Activated CD8-positive, alpha-beta T cell treated with anti-CD3 and anti-CD28 coated beads, Interleukin-2, amount 10 ng/mL, durations not matched to agents 7 days and 5 days (primary cell): ENCODE results near the gene MAD1L1. TPM values are rescaled to one million over a fixed set of nuclear protein-coding genes. Genes with fewer than 3 reads are reported as not detected.
"Not testable (repeated sequence)": the region's sequence is repeated elsewhere in the genome, so short reads cannot be mapped to it uniquely, and the experiment has no call there.

Source experiments
- ATAC-seq: fragments of 150-1000 bp; cut with Tn5 transposase; one replicate; pipeline ENCODE4 v1.10.0; 2021; ENCODE audit warnings: moderate library complexity
- CTCF ChIA-PET: fragments of 350-600 bp; sonication (Branson Sonifier 250); formaldehyde crosslinking; loops from one replicate; lab custom pipeline; 2021; ENCODE audit warnings: antibody characterized with exemption; lab: Charles Lee
- POLR2A ChIA-PET: fragments of 350-600 bp; sonication (Branson Sonifier 250); formaldehyde crosslinking; loops from one replicate; lab custom pipeline; 2021; ENCODE audit warnings: antibody characterized with exemption; lab: Charles Lee
- DNase-seq: peaks from one replicate; pipeline ENCODE4 v3.0.0-alpha.2; 2020
- H3K27ac Mint-ChIP-seq: one replicate; pipeline ENCODE4 v1.8.0; 2021; ENCODE audit warnings: mild to moderate bottlenecking, mixed read lengths
- H3K27me3 Mint-ChIP-seq: one replicate; pipeline ENCODE4 v1.8.0; 2021; ENCODE audit warnings: low read depth, mixed read lengths
- H3K36me3 Mint-ChIP-seq: one replicate; pipeline ENCODE4 v1.8.0; 2021; ENCODE audit warnings: low read depth, mixed read lengths
- H3K4me1 Mint-ChIP-seq: one replicate; pipeline ENCODE4 v1.8.0; 2021; ENCODE audit warnings: low read depth, mixed read lengths
- H3K4me3 Mint-ChIP-seq: one replicate; pipeline ENCODE4 v1.8.0; 2021; ENCODE audit warnings: mild to moderate bottlenecking, mixed read lengths
- H3K9me3 Mint-ChIP-seq: one replicate; pipeline ENCODE4 v1.8.0; 2022; ENCODE audit warnings: mixed read lengths; ENCODE audit not compliant: insufficient read depth
- total RNA-seq, 2 experiments: library from RNA; stranded (reverse); gene quantifications; one replicate each; pipeline ENCODE4 v1.2.3, GENCODE V29; 2021

Gene MAD1L1
- total RNA-seq, 2 experiments from 2014 or later = 79.8 to 82.7 TPM

- Mint-ChIP-seq H3K4me3 (no peak overlapping the region), H3K9me3 (no peaks in the 10 kb centered on the region), H3K4me1 (peaks cover 45% of the 10 kb centered on the region), H3K27ac (no peak overlapping the region), H3K27me3 (no peaks in the 10 kb centered on the region), H3K36me3 (peaks cover 35% of the 10 kb centered on the region)
- DNase-seq = no peak
- ChIA-PET POLR2A (no interaction called here), CTCF (no interaction called here)
- no peak for ATAC-seq
These were observed 348.0 kb downstream of the MAD1L1 start for GRCh38 chr7:1884583-1885350.

GRCh38 chr7:1883834-1884582, 348.7 kb downstream of the MAD1L1 start:
- peaks cover 38% of the 10 kb centered on the region for H3K36me3 Mint-ChIP-seq
- POLR2A ChIA-PET = no interaction called here
- no peaks in the 10 kb centered on the region for H3K9me3 Mint-ChIP-seq
- CTCF ChIA-PET = no interaction called here
- H3K4me3 Mint-ChIP-seq = no peak overlapping the region
- ATAC-seq = no peak
- DNase-seq = no peak
- H3K27me3 Mint-ChIP-seq = no peaks in the 10 kb centered on the region
- H3K27ac Mint-ChIP-seq = no peak overlapping the region
- H3K4me1 Mint-ChIP-seq = peaks cover 38% of the 10 kb centered on the region

GRCh38 chr7:1883031-1883761, 349.5 kb downstream of the MAD1L1 start:
- Mint-ChIP-seq H3K27me3 (no peaks in the 10 kb centered on the region), H3K27ac (peak overlapping the region; percentile 69), H3K9me3 (peaks cover 3% of the 10 kb centered on the region), H3K36me3 (peaks cover 34% of the 10 kb centered on the region), H3K4me3 (peak overlapping the region; percentile 15), H3K4me1 (peaks cover 31% of the 10 kb centered on the region)
- DNase-seq (no peak), ATAC-seq (no peak)
- POLR2A ChIA-PET = interaction anchor here (0.6 kb wide), 1 partner anchor 1739 kb away, joined by 3 read pairs; no protein-coding TSS in a partner anchor
- CTCF ChIA-PET = no interaction called here

GRCh38 chr7:1882451-1882850, 350.3 kb downstream of the MAD1L1 start:
- DNase-seq (no peak), ATAC-seq (peak; percentile 27)
- ChIA-PET POLR2A (interaction anchor here (0.6 kb wide), 1 partner anchor 1740 kb away, joined by 3 read pairs; no protein-coding TSS in a partner anchor), CTCF (no interaction called here)
- Mint-ChIP-seq H3K4me3 (no peak overlapping the region), H3K27me3 (no peaks in the 10 kb centered on the region), H3K9me3 (peaks cover 3% of the 10 kb centered on the region), H3K27ac (no peak overlapping the region), H3K36me3 (peaks cover 28% of the 10 kb centered on the region), H3K4me1 (peaks cover 31% of the 10 kb centered on the region)

- POLR2A ChIA-PET = no interaction called here
- H3K36me3 Mint-ChIP-seq = peaks cover 23% of the 10 kb centered on the region
- DNase-seq (no peak), ATAC-seq (no peak)
- CTCF ChIA-PET = no interaction called here
- peaks cover 31% of the 10 kb centered on the region for H3K4me1 Mint-ChIP-seq
- peak overlapping the region; percentile 67 for H3K27ac Mint-ChIP-seq
- H3K27me3 Mint-ChIP-seq = no peaks in the 10 kb centered on the region
- H3K9me3 Mint-ChIP-seq = peaks cover 3% of the 10 kb centered on the region
- no peak overlapping the region for H3K4me3 Mint-ChIP-seq
These were observed 350.8 kb downstream of the MAD1L1 start for GRCh38 chr7:1881946-1882345.

- H3K27ac Mint-ChIP-seq, ATAC-seq, H3K9me3 Mint-ChIP-seq, CTCF ChIA-PET, H3K27me3 Mint-ChIP-seq, H3K4me3 Mint-ChIP-seq, DNase-seq, POLR2A ChIA-PET: not testable (repeated sequence)
- Mint-ChIP-seq H3K36me3 (peaks cover 25% of the 10 kb centered on the region), H3K4me1 (peaks cover 10% of the 10 kb centered on the region)
These were observed 356.1 kb downstream of the MAD1L1 start for GRCh38 chr7:1876641-1877040.

GRCh38 chr7:1875392-1876199, 357.1 kb downstream of the MAD1L1 start:
- peaks cover 27% of the 10 kb centered on the region for H3K36me3 Mint-ChIP-seq

GRCh38 chr7:1874590-1875391, 358.0 kb downstream of the MAD1L1 start:
- ATAC-seq, DNase-seq, H3K9me3 Mint-ChIP-seq, POLR2A ChIA-PET, H3K4me1 Mint-ChIP-seq, H3K27me3 Mint-ChIP-seq, CTCF ChIA-PET, H3K4me3 Mint-ChIP-seq, H3K27ac Mint-ChIP-seq: not testable (repeated sequence)
- peaks cover 21% of the 10 kb centered on the region for H3K36me3 Mint-ChIP-seq

More at GRCh38 chr7:1875392-1876199, 357.1 kb downstream of the MAD1L1 start:
- POLR2A ChIA-PET, H3K9me3 Mint-ChIP-seq, CTCF ChIA-PET, H3K27me3 Mint-ChIP-seq, H3K4me3 Mint-ChIP-seq, H3K4me1 Mint-ChIP-seq, H3K27ac Mint-ChIP-seq, DNase-seq: not testable (repeated sequence)
- peak; percentile 84 for ATAC-seq

GRCh38 chr7:1873857-1874589, 358.7 kb downstream of the MAD1L1 start:
- ChIA-PET CTCF (interaction anchor here (0.7 kb wide), 1 partner anchor 1280 kb away, joined by 3 read pairs; no protein-coding TSS in a partner anchor), POLR2A (no interaction called here)
- H3K27me3 Mint-ChIP-seq = no peaks in the 10 kb centered on the region
- H3K4me1 Mint-ChIP-seq = peaks cover 4% of the 10 kb centered on the region
- no peak for DNase-seq
- no peak overlapping the region for H3K27ac Mint-ChIP-seq
- H3K9me3 Mint-ChIP-seq = peaks cover 8% of the 10 kb centered on the region
- no peak overlapping the region for H3K4me3 Mint-ChIP-seq
- no peak for ATAC-seq
- peaks cover 16% of the 10 kb centered on the region for H3K36me3 Mint-ChIP-seq

GRCh38 chr7:1873421-1873820, 359.3 kb downstream of the MAD1L1 start:
- Mint-ChIP-seq H3K36me3 (peaks cover 12% of the 10 kb centered on the region), H3K27ac (no peak overlapping the region), H3K4me1 (peaks cover 4% of the 10 kb centered on the region), H3K4me3 (no peak overlapping the region), H3K27me3 (no peaks in the 10 kb centered on the region), H3K9me3 (peaks cover 5% of the 10 kb centered on the region)
- POLR2A ChIA-PET = no interaction called here
- ATAC-seq = no peak
- no peak for DNase-seq
- CTCF ChIA-PET = interaction anchor here (0.7 kb wide), 1 partner anchor 1281 kb away, joined by 3 read pairs; no protein-coding TSS in a partner anchor
